ENCODE data around the gene MAU2. TPM values are rescaled to one million over a fixed set of nuclear protein-coding genes. Genes with fewer than 3 reads are reported as not detected.
A peak's percentile ranks its signal among the peaks of the same experiment; 100 is the strongest.
"Not testable (repeated sequence)": the region's sequence is repeated elsewhere in the genome, so short reads cannot be mapped to it uniquely, and the experiment has no call there.

Gene MAU2
- total RNA-seq, 1 donor from 2014 or later, result 98.5 TPM

DNA sequence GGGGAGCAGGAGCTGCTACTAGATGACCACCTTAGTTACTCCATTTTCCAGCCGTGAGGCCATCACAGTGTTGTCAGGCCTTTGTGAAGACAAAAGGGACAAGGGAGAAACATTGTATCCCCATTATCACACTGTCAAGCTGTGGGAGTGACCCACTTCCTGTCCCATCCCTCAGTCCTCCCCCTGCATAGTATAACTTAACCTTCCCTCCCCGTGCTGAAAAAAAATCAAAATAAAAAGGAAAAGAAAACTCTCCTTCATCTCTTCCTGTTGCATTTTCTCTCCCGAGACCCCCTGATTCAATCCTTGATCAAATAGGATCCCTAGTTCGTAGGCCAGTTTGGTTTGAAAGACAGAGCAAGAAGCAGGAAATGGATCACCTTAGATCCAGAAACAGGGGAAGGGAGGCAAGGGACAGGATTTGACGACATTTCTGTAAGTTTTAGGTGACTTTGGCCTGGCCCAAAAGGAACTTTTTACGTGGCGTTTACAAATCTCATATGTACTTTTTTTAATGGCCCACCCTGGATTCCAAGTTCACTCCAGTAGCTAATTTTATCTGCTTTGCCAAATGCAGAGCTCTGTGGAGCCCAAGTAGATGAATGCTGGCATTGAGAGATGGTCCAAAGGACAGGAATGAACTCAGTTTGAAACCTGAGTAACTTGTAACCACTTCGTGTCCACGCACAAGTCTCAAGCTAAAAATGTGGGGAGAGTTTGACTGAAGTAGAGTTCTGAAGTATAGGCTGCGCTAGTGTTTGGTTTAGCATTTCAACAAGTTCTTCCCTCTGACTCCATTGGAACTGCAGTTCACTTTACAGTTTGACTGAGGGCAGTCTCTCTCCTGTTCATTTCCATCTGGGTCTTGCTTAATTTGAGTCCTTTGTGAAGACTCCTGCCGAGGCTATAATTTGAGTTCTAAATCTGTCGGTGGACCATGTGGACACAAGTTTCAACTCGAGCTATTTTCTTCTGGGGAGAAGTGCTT, 68.2 kb downstream of the MAU2 start:
- TF ChIP-seq, protein P1, sequence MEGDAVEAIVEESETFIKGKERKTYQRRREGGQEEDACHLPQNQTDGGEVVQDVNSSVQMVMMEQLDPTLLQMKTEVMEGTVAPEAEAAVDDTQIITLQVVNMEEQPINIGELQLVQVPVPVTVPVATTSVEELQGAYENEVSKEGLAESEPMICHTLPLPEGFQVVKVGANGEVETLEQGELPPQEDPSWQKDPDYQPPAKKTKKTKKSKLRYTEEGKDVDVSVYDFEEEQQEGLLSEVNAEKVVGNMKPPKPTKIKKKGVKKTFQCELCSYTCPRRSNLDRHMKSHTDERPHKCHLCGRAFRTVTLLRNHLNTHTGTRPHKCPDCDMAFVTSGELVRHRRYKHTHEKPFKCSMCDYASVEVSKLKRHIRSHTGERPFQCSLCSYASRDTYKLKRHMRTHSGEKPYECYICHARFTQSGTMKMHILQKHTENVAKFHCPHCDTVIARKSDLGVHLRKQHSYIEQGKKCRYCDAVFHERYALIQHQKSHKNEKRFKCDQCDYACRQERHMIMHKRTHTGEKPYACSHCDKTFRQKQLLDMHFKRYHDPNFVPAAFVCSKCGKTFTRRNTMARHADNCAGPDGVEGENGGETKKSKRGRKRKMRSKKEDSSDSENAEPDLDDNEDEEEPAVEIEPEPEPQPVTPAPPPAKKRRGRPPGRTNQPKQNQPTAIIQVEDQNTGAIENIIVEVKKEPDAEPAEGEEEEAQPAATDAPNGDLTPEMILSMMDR (IDR thresholded peaks at IDR 0.05; ENCODE audit: unreplicated experiment), result no peak
- no peaks in the 10 kb centered on the region for H3K27me3 Mint-ChIP-seq
- H3K36me3 Mint-ChIP-seq (ENCODE audit: insufficient read depth), result peaks cover 2% of the 10 kb centered on the region
- no peak for DNase-seq (ENCODE audit: low spot score, unreplicated experiment)
- H3K4me1 Mint-ChIP-seq (ENCODE audit: low read depth), result peaks cover 24% of the 10 kb centered on the region
- H3K27ac Mint-ChIP-seq, result peak overlapping the region; percentile 3
- peak overlapping the region; percentile 33 for H3K4me3 Mint-ChIP-seq (ENCODE audit: low read depth)
- H3K9me3 Mint-ChIP-seq (ENCODE audit: low read depth), result no peaks in the 10 kb centered on the region

DNA sequence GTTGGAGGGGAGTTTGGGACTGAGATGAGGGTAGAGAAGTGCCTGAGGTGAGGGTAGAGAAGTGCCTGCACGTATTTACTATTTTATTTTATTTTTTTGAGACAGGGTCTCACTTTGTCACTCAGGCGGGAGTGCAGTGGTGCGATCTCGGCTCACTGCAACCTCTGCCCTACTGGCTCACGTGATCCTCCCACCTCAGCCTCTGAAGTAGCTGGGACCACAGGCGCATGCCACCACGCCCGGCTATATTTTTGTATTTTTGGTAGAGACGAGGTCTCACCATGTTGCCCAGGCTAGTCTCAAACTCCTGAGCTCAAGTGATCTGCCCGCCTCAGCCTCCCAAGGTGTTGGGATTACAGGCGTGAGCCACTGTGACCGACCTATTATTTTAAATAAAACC, 69.1 kb downstream of the MAU2 start:
- H3K36me3 Mint-ChIP-seq (ENCODE audit: insufficient read depth); DNase-seq (ENCODE audit: low spot score, unreplicated experiment); H3K9me3 Mint-ChIP-seq (ENCODE audit: low read depth); H3K4me3 Mint-ChIP-seq (ENCODE audit: low read depth); H3K27me3 Mint-ChIP-seq: not testable (repeated sequence)
- Mint-ChIP-seq H3K4me1 (ENCODE audit: low read depth) (peaks cover 26% of the 10 kb centered on the region), H3K27ac (peak overlapping the region; percentile 33)

DNA sequence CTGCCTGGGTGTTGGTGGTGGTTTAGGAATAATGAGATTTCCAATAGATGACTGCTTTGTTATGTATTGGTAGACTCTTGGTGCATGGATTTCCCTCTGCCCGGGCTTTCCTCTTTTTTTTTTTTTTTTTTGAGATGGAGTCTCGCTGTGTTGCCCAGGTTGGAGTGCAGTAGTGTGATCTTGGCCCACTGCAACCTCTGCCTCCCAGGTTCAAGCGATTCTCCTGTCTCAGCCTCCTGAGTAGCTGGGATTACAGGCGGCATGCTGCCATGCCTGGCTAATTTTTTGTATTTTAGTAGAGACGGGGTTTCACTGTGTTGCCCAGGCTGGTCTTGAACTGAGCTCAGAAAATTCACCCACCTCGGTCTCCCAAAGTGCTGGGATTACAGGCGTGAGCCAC, 73.7 kb downstream of the MAU2 start:
- H3K4me3 Mint-ChIP-seq (ENCODE audit: low read depth); H3K27me3 Mint-ChIP-seq; H3K4me1 Mint-ChIP-seq (ENCODE audit: low read depth): not testable (repeated sequence)

DNA sequence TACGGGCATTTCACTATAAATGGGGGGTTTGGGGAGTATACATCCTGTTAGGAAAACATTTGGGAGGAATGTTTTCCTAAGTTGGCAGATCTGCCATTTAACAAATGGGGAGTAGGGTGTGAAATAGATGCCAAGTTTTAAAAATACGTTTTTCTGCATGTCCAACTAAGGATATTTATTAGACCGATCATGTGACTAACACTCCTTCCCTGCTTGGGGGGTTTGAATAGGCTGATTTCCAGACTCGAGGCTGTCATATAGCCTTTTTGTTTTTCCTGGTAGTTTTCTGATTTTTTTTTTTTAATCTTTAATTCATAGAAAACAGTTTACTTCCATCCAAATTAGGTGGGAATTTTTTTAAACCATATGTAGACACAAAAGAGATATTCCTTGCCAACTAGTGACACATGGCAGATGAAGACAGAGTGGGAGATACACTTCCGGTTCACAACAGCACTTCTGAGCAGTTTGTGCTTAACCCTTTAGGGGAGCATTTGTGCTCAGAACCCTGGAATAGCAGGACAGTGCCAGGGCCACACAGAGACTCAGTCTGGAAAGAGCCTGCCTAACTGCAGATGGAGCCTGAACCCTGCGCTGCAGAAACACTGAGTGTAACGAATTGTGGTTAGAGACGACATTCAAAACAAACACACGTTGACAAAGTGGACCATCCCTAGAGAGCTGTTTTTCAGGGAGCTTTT, 79.3 kb downstream of the MAU2 start:
- H3K4me3 Mint-ChIP-seq (ENCODE audit: low read depth), result no peak overlapping the region
- H3K27me3 Mint-ChIP-seq, result no peaks in the 10 kb centered on the region
- peaks cover 15% of the 10 kb centered on the region for H3K4me1 Mint-ChIP-seq (ENCODE audit: low read depth)
- H3K27ac Mint-ChIP-seq, result no peak overlapping the region
- H3K36me3 Mint-ChIP-seq (ENCODE audit: insufficient read depth), result no peaks in the 10 kb centered on the region
- H3K9me3 Mint-ChIP-seq (ENCODE audit: low read depth), result no peaks in the 10 kb centered on the region
- DNase-seq (ENCODE audit: low spot score, unreplicated experiment), result no peak
- TF ChIP-seq, protein P1 (IDR thresholded peaks at IDR 0.05; ENCODE audit: unreplicated experiment), result no peak

More for the DNA sequence above, 73.7 kb downstream of the MAU2 start:
- not testable (repeated sequence) for H3K36me3 Mint-ChIP-seq (ENCODE audit: insufficient read depth); DNase-seq (ENCODE audit: low spot score, unreplicated experiment); H3K9me3 Mint-ChIP-seq (ENCODE audit: low read depth)
- peak overlapping the region; percentile 76 for H3K27ac Mint-ChIP-seq

DNA sequence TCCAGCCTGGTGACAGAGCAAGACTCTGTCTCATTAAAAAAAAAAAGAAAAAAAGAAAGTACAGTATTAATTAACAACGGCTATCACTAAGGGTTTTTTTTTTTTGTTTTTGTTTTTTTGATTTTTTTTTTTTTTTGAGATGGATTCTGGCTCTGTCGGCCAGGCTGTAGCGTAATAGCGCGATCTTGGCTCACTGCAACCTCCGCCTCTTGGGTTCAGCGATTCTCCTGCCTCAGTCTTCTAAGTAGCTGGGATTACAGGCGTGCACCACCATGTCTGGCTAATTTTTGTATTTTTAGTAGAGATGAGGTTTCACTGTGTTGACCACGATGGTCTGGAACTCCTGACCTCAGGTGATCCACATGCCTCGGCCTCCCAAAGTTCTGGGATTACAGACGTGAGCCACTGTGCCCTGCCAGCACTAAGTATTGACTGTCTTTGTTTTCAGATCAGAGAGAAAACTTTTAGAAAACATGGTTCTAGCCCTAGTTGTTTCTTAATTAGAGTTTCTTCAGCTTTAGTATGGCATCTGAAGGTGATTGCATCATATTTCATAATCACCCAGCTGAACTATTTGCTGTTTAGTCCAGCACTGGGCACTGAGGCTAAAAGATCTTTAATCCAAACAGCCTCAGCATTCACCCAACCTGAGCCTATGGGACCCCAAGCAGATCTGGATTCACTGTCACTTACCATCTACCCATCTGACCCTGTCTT, 82.2 kb downstream of the MAU2 start:
- Mint-ChIP-seq H3K9me3 (ENCODE audit: low read depth) (no peaks in the 10 kb centered on the region), H3K4me3 (ENCODE audit: low read depth) (no peak overlapping the region), H3K27ac (peak overlapping the region; percentile 93), H3K4me1 (ENCODE audit: low read depth) (peaks cover 28% of the 10 kb centered on the region), H3K36me3 (ENCODE audit: insufficient read depth) (no peaks in the 10 kb centered on the region), H3K27me3 (no peaks in the 10 kb centered on the region)
- TF ChIP-seq, protein P1 (IDR thresholded peaks at IDR 0.05; ENCODE audit: unreplicated experiment), result no peak
- no peak for DNase-seq (ENCODE audit: low spot score, unreplicated experiment)

DNA sequence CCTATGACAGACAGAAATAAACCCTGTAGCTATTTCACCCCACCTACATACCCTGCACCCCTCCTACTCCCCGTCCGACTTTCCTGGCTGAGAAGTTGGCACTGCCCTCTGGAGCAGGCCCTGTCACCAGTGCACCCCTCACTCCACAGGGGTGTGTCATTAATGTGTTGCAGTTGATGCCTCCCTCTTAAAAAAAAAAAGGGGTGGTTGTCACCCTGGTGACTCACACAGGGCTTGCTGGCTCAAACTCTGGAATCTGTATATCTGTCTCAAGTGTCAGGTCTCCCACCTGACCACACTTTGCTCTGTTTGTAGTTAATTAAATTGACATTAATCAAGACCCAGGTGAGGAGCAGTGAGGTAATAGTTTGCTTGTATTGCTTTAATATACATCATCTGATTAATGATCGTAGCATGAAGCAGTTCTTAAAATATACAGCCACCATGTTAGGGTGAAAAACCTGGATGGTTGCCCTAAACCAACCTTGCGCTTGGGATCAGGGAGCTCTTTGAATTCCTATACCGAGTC, 82.8 kb downstream of the MAU2 start:
- no peak for DNase-seq (ENCODE audit: low spot score, unreplicated experiment)
- H3K4me1 Mint-ChIP-seq (ENCODE audit: low read depth), result peaks cover 29% of the 10 kb centered on the region
- peak overlapping the region; percentile 93 for H3K27ac Mint-ChIP-seq
- TF ChIP-seq, protein P1 (IDR thresholded peaks at IDR 0.05; ENCODE audit: unreplicated experiment), result no peak
- H3K4me3 Mint-ChIP-seq (ENCODE audit: low read depth), result peak overlapping the region; percentile 85
- H3K36me3 Mint-ChIP-seq (ENCODE audit: insufficient read depth), result no peaks in the 10 kb centered on the region
- no peaks in the 10 kb centered on the region for H3K9me3 Mint-ChIP-seq (ENCODE audit: low read depth)
- no peaks in the 10 kb centered on the region for H3K27me3 Mint-ChIP-seq

All from progenitor cell of endocrine pancreas (in vitro differentiated cells).